Chondrocyte (in vitro differentiated cells): Measurements from ENCODE around the gene DDA1. TPM values are rescaled to one million over a fixed set of nuclear protein-coding genes. Genes with fewer than 3 reads are reported as not detected.
A peak's percentile ranks its signal among the peaks of the same experiment; 100 is the strongest.

Experiments
- DNase-seq: peaks from one replicate; pipeline ENCODE4 v3.0.0; 2021; ENCODE audit warnings: mixed read lengths, low spot score
- H3K27ac Mint-ChIP-seq: one replicate; pipeline ENCODE4 v1.8.0; 2021; ENCODE audit warnings: mild to moderate bottlenecking, moderate library complexity, mixed read lengths; ENCODE audit not compliant: unreplicated experiment
- H3K27me3 Mint-ChIP-seq: 2 replicates; pipeline ENCODE4 v1.8.0; 2021; ENCODE audit warnings: low read depth, mixed read lengths
- H3K36me3 Mint-ChIP-seq: 2 replicates; pipeline ENCODE4 v1.8.0; 2021; ENCODE audit warnings: low read depth, mixed read lengths
- H3K4me1 Mint-ChIP-seq: 2 replicates; pipeline ENCODE4 v1.8.0; 2021; ENCODE audit warnings: low read depth, mild to moderate bottlenecking, mixed read lengths
- H3K4me3 Mint-ChIP-seq: one replicate; pipeline ENCODE4 v1.8.0; 2021; ENCODE audit warnings: mild to moderate bottlenecking, moderate library complexity, mixed read lengths; ENCODE audit not compliant: unreplicated experiment
- H3K9me3 Mint-ChIP-seq: 2 replicates; pipeline ENCODE4 v1.8.0; 2021; ENCODE audit warnings: low read depth, mixed read lengths
- total RNA-seq: library from RNA; stranded (reverse); gene quantifications from 3 replicates; pipeline ENCODE4 v1.2.1, GENCODE V29; 2021
- TF ChIP-seq, protein P1 (sequence below): fragments of 200-600 bp; sonication (generic); IDR thresholded peaks from 2 replicates; pipeline ENCODE4 v1.5.0; 2021; ENCODE audit warnings: antibody characterized with exemption, mild to moderate bottlenecking, moderate library complexity

The DDA1 gene
- total RNA-seq, 1 donor from 2014 or later = 63.9 TPM

DNA sequence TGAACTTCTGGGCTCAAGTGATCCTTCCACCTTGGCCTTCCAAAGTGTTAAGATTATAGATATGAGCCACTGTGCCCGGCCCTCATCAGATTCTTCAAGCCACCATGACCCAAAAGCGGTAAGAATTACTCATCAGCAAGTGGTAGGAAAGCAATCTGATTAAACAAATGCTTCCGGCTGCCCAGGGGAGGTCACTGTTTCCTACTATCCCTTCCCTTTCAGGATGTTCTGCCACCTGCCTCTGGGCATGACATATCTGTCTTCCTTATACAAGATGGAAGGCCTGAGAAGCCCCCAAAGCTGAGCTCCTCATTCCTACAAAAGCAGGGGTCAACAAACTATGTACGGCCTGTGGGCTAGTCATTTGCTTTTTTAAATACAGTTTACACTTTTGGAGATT, 13.1 kb upstream of the DDA1 start:
- Mint-ChIP-seq H3K27ac (no peak overlapping the region), H3K9me3 (no peaks in the 10 kb centered on the region), H3K36me3 (peaks cover 1% of the 10 kb centered on the region), H3K27me3 (no peaks in the 10 kb centered on the region), H3K4me1 (peaks cover 5% of the 10 kb centered on the region), H3K4me3 (no peak overlapping the region)
- DNase-seq = no peak
- TF ChIP-seq, protein P1, sequence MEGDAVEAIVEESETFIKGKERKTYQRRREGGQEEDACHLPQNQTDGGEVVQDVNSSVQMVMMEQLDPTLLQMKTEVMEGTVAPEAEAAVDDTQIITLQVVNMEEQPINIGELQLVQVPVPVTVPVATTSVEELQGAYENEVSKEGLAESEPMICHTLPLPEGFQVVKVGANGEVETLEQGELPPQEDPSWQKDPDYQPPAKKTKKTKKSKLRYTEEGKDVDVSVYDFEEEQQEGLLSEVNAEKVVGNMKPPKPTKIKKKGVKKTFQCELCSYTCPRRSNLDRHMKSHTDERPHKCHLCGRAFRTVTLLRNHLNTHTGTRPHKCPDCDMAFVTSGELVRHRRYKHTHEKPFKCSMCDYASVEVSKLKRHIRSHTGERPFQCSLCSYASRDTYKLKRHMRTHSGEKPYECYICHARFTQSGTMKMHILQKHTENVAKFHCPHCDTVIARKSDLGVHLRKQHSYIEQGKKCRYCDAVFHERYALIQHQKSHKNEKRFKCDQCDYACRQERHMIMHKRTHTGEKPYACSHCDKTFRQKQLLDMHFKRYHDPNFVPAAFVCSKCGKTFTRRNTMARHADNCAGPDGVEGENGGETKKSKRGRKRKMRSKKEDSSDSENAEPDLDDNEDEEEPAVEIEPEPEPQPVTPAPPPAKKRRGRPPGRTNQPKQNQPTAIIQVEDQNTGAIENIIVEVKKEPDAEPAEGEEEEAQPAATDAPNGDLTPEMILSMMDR = peak; percentile 30

DNA sequence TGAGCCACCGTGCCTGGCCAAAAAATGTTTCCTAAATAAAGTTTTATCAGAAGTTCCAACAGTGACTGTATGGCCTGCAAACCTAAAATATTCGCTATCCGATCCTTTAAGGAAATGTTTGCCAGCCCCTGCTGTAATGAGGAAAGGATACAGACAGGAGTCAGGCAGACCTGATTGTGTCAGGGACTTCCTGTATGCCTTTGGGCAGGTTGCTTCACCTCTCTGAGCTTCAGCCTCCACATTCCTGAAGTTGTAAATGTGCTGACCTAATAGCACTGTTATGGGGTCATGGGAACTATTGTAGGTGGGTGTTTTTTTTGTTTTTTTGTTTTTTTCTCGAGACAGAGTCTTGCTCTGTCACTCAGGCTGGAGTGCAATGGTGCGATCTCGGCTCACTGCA, 12.4 kb upstream of the DDA1 start:
- no peaks in the 10 kb centered on the region for H3K27me3 Mint-ChIP-seq
- TF ChIP-seq, protein P1 = no peak
- H3K27ac Mint-ChIP-seq = no peak overlapping the region
- H3K9me3 Mint-ChIP-seq = no peaks in the 10 kb centered on the region
- no peak for DNase-seq
- peaks cover 1% of the 10 kb centered on the region for H3K36me3 Mint-ChIP-seq
- H3K4me1 Mint-ChIP-seq = peaks cover 5% of the 10 kb centered on the region
- no peak overlapping the region for H3K4me3 Mint-ChIP-seq

DNA sequence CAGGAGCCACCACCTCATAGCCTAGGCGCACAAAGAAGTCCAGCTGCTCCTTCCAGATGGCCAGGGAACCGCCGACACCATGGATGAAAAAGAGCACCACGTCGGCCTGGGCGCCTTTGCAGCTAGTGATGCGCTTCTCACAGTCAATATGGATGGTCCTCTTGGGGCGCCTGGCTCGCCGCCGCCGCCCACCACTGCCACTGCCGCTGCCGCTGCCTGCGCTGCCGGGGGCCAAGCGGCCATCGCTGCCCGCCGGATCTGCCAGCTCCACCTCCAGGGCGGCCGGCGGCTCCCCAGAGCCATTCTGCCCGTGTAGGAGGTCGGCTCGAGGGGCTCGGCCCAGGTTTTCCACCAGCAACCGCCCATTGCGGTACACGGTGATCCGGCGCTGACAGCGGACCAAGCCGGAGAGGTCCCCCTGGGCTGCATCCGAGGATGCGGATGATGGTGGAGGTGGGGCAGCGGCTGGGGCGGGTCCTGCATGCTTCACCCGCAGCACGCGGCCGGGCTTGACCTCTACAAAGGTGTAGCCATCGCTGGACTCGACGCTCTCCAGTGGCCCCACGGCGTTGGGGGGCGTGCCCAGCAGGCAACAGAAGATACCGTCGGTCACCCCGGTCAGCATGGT, 8.3 kb upstream of the DDA1 start:
- no peaks in the 10 kb centered on the region for H3K27me3 Mint-ChIP-seq
- TF ChIP-seq, protein P1 = no peak
- no peak for DNase-seq
- peaks cover 1% of the 10 kb centered on the region for H3K36me3 Mint-ChIP-seq
- peaks cover 20% of the 10 kb centered on the region for H3K4me1 Mint-ChIP-seq
- H3K27ac Mint-ChIP-seq = no peak overlapping the region
- no peaks in the 10 kb centered on the region for H3K9me3 Mint-ChIP-seq
- no peak overlapping the region for H3K4me3 Mint-ChIP-seq

DNA sequence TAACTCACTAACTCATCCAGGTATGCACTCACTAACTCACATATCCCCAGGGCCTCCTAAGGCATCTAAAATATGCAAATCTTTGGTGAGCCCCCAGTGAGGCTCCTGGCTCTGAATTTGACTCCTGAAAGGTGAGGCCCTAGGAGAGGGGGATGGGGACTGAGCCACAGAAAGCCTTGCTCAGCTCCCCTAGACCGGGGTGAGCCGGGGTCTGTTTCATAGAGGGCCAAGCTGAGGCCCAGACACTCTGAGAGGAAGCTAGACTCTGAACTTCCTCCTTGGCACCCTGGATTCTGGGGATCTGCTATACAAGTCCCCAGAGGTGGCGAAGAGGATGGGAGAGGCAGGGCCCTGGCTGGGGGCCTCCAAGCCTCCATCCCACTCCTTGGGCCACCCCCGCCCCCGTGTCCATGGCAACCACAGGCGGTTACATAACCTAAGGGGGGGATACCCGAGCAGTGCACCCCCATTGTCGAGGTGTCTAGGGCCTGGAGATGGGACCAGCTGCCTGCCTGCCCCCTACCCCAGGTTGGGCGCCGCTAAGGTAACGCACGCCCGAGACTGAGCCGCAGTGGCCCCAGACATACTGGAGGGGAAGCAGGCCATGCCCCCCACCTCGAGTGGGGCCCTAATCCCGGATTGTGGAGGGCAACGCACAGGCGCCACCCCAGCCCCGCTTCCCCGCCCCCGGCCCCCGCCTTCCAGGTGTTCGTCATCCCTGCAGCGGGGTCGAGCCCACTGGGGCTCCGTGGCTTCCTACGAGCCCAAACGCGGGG, 6.8 kb upstream of the DDA1 start:
- H3K27ac Mint-ChIP-seq = no peak overlapping the region
- peaks cover 1% of the 10 kb centered on the region for H3K36me3 Mint-ChIP-seq
- TF ChIP-seq, protein P1 = no peak
- H3K4me3 Mint-ChIP-seq = peak overlapping the region; percentile 57
- H3K4me1 Mint-ChIP-seq = peaks cover 29% of the 10 kb centered on the region
- no peaks in the 10 kb centered on the region for H3K9me3 Mint-ChIP-seq
- DNase-seq = no peak
- H3K27me3 Mint-ChIP-seq = no peaks in the 10 kb centered on the region

DNA sequence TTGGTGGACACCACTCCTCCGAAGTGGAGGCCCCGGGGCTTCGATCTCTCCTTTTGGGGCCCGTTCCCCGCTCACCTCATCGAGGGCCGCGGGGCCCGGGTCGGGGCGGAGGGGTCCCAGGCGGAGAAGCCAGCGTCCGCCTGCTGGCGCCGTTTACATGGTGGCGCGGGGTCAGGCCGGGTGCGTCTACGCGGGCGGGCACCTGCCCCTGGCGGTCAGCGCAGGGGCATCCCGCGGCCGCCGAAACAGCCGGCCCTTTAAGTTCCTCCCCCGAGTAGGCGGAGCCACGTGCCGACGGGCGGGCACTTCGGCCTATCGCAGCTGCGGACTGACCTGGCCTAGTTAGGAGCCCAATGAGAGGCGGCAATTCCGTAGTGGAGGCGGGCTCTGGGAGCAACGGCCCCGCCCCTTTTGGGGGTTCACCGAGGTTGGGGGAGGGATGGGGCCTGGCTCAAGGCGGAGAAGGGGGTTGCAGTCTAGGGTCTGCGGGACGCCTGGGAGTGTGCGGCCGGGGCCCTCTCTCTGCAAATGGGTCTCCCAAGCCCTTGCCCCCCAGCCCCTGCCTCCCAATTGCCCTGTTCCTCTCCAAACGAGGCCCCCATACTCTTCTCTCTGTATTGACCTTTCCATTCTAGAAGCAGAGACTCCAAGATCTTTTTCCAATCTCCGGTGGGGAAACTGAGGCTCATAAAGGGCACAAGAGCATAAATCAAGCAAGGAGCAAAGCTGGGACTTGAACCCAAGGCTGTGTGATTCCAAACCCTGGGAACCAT, 6.0 kb upstream of the DDA1 start, which contains the start of gene ABHD8:
Gene ABHD8 (minus strand): TSS at position 259 of the 773 bp plus-strand sequence. CDS start 1,809 bp downstream, outside the sequence.
- H3K4me3 Mint-ChIP-seq = peak within 1 kb of the TSS; percentile 57
- peaks cover 32% of the 10 kb centered on the region for H3K4me1 Mint-ChIP-seq
- H3K36me3 Mint-ChIP-seq = no peaks in the 10 kb centered on the region
- TF ChIP-seq, protein P1 = peak; percentile 77
- DNase-seq = peak; percentile 98
- no peaks in the 10 kb centered on the region for H3K27me3 Mint-ChIP-seq
- peak within 1 kb of the TSS; percentile 41 for H3K27ac Mint-ChIP-seq
- H3K9me3 Mint-ChIP-seq = no peaks in the 10 kb centered on the region
